GM12801 (cell line): ENCODE data around the gene ZC2HC1C.

Source experiments
- TF ChIP-seq, protein P1 (sequence below): IDR thresholded peaks from one replicate; pipeline ENCODE4 v1.5.1; 2011; ENCODE audit warnings: control low read depth; ENCODE audit not compliant: insufficient read length; ENCODE audit errors: extremely low read depth

The ZC2HC1C gene

DNA sequence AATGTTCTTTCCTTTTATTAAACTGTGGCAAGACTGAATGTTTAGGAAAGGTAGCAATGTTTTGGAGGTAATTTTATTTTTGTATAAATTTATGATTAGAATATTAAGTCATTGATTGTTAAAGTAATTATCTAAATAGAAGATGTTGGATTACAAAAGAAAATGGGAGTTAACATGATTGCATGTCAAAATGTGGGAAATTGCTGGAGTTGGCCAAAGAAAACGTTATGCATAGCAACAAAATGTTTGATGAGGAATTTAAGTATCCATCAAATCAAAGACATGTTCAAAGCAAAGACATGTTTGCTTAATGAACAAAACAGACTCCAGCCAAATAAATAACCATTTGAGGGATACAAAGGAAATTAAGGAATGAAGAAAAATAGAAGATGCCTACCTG is 15.0 kb upstream of the ZC2HC1C start:
- TF ChIP-seq, protein P1, sequence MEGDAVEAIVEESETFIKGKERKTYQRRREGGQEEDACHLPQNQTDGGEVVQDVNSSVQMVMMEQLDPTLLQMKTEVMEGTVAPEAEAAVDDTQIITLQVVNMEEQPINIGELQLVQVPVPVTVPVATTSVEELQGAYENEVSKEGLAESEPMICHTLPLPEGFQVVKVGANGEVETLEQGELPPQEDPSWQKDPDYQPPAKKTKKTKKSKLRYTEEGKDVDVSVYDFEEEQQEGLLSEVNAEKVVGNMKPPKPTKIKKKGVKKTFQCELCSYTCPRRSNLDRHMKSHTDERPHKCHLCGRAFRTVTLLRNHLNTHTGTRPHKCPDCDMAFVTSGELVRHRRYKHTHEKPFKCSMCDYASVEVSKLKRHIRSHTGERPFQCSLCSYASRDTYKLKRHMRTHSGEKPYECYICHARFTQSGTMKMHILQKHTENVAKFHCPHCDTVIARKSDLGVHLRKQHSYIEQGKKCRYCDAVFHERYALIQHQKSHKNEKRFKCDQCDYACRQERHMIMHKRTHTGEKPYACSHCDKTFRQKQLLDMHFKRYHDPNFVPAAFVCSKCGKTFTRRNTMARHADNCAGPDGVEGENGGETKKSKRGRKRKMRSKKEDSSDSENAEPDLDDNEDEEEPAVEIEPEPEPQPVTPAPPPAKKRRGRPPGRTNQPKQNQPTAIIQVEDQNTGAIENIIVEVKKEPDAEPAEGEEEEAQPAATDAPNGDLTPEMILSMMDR, result no peak

GRCh38 chr14:75059642-75060041 is 9.8 kb upstream of the ZC2HC1C start:
- TF ChIP-seq, protein P1, result no peak

DNA sequence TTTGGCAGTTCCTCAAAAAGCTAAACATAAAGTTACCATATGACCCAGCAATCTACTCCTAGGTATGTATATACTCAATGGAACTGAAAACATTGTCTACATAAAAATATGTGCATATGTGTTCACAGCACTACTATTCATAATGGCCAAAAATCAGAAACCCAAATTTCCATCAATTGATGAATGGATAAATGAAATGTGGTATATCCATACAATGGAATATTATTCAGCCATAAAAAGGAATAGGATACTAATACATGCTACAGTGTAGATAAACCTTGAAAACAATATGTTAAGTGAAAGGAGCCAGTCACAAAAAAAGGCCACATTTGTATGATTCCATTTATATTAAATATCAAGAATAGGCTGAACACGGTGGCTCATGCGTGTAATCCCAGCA is 9.0 kb upstream of the ZC2HC1C start:
- TF ChIP-seq, protein P1, result no peak

- TF ChIP-seq, protein P1, result no peak
These were observed 6.4 kb upstream of the ZC2HC1C start for GRCh38 chr14:75063013-75063412.

- TF ChIP-seq, protein P1, result no peak
These were observed 5.8 kb upstream of the ZC2HC1C start, which contains the start of gene ACYP1 for GRCh38 chr14:75063491-75064204. ACYP1 (minus strand) TSS chr14:75064024; CDS start chr14:75063553, 471 bp downstream.

DNA sequence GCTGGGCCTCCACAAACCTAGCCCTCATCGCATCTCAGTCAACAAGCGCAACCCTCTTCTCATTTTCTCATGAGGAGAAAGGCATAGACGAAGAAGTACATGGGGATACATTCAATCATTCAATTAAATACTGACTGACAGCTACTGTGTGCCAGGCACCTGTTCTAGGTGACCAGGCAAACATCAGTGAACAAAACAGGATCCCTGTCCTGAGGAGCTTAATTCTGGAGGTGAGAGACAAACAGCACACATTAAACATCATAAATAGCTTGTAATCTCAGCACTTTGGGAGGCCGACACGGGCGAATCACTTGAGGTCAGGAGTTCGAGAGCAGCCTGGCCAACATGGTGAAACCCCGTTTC is 5.3 kb upstream of the ZC2HC1C start:
- TF ChIP-seq, protein P1, result no peak

DNA sequence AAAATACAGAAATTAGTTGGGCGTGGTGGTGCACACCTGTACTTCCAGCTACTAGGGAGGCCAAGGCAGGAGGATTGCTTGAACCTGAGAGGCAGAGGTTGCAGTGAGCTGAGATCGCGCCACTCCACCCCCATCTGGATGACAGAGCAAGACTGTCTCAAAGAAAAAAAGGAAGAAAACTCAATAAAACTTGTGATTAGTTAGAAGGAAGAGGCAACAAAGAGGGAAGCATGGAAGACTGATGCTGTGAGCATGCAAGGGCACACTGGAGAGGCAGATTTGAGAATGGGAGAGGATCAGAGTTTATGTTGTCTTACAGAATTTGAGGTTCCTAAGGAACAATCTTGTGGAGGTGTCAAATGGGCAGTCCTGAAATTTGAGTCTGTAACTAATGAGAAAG is 2.8 kb upstream of the ZC2HC1C start:
- TF ChIP-seq, protein P1, result no peak

DNA sequence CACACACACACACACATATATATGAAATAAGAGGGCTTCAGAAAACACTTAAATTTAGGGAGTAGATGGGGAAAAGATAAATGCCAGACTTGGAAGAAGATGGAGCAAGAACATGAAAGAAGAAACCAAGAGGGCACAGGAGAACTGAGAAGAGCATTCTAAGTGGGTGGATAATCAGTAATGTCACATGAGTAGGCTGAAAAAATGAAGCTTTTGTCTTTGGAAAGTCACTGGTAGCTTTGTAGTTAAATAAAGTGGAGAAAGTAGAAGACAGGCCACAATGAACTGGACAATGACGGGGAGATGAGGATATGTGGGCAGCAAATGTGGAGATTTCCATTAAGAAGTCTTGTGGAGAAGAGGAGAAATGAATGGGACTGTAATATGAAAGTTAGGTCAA is 2.2 kb upstream of the ZC2HC1C start:
- TF ChIP-seq, protein P1, result no peak
